ENCODE data around the gene ABCA4.

DNA sequence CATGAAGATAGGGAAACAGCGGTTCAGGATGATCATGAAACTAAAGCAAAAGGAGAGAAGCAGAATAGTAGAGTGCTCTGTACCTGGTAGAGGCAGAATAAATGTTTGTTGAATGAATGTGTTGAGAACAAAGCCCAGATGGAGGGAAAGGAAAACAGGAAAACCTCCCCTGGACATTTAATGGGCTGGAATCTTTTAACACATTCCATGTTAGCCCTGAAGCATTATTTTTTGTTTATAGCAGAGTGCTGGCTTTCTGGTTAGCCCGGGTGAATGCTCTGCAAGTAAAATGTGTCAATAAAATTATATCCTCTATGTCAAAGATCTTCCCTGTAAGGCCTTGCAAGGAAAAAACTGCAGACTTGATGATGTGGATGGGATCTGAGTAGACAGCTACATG, 60.2 kb downstream of the ABCA4 start:
- TF ChIP-seq, protein P1, sequence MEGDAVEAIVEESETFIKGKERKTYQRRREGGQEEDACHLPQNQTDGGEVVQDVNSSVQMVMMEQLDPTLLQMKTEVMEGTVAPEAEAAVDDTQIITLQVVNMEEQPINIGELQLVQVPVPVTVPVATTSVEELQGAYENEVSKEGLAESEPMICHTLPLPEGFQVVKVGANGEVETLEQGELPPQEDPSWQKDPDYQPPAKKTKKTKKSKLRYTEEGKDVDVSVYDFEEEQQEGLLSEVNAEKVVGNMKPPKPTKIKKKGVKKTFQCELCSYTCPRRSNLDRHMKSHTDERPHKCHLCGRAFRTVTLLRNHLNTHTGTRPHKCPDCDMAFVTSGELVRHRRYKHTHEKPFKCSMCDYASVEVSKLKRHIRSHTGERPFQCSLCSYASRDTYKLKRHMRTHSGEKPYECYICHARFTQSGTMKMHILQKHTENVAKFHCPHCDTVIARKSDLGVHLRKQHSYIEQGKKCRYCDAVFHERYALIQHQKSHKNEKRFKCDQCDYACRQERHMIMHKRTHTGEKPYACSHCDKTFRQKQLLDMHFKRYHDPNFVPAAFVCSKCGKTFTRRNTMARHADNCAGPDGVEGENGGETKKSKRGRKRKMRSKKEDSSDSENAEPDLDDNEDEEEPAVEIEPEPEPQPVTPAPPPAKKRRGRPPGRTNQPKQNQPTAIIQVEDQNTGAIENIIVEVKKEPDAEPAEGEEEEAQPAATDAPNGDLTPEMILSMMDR (IDR thresholded peaks at IDR 0.05): no peak
- TF ChIP-seq POLR2A (IDR thresholded peaks at IDR 0.05): no peak
